Suprapubic skin (tissue), 4 donors: ENCODE data around the gene MTREX.

Experiments used
- POLR2A ChIP-seq, 2 donors: fragments of 450-650 bp; IDR thresholded peaks; one replicate each; pipeline ENCODE4 v1.6.1; 2017; ENCODE audit warnings: antibody characterized with exemption in 2 of 2, mild to moderate bottlenecking in 2 of 2, moderate library complexity in 2 of 2
- POLR2AphosphoS5 ChIP-seq, 3 donors: sonication (generic); formaldehyde crosslinking; IDR thresholded peaks; one replicate each; pipeline ENCODE4 v1.6.1; 2017; ENCODE audit warnings: antibody characterized with exemption in 3 of 3

DNA sequence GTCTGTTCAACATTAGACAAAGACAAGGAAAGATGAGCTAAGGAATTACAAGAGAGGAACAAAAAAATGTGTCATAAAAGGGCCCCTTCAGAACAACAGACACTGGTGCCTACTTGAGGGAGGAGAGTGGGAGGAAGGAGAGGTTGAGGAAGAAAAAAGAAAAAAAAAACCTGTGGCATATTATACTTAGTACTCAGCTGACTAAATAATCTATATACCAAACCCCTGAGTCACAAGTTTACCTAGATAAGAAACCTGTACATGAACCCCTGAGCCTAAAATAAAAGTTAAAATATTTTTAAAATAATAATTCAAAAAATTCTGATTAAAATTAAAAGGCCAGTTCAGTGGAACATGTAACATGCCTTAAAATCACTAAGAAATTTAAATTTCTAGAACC lies 107.3 kb downstream of the MTREX start:
- no peak for TF ChIP-seq POLR2AphosphoS5 (IDR thresholded peaks at IDR 0.05)
- TF ChIP-seq POLR2A (IDR thresholded peaks at IDR 0.05): no peak
